Measurements from ENCODE around the gene KCND2. TPM values are rescaled to one million over a fixed set of nuclear protein-coding genes. Genes with fewer than 3 reads are reported as not detected.

KCND2 gene
- polyA plus RNA-seq, 2 of the 4 experiments (the other 2 are of a cell fraction): 0.01 TPM; not detected in 1

GRCh38 chr7:120718361-120718760, 445.4 kb downstream of the KCND2 start:
- DNase-seq (ENCODE audit: low read depth in 1 of 2, low spot score in 1 of 2): no peak
- Histone ChIP-seq H3K4me3 (no peak overlapping the region), H3K9me3 (no peaks in the 10 kb centered on the region), H3K27ac (no peak overlapping the region), H3K4me2 (no peak overlapping the region), H3K4me1 (no peaks in the 10 kb centered on the region)
- no peak for ATAC-seq
- CTCF ChIA-PET: interaction anchor here (1.0 to 1.9 kb wide), 2 partner anchors 8 to 10 kb away, joined by 4 to 7 read pairs; no protein-coding TSS in a partner anchor
- POLR2A ChIA-PET: no interaction called here
- TF ChIP-seq MAFK (IDR thresholded peaks at IDR 0.05; ENCODE audit: partially characterized antibody) (no peak), FOSB (CRISPR knock-in tag; IDR thresholded peaks at IDR 0.05) (no peak)
- TF ChIP-seq, protein P1, sequence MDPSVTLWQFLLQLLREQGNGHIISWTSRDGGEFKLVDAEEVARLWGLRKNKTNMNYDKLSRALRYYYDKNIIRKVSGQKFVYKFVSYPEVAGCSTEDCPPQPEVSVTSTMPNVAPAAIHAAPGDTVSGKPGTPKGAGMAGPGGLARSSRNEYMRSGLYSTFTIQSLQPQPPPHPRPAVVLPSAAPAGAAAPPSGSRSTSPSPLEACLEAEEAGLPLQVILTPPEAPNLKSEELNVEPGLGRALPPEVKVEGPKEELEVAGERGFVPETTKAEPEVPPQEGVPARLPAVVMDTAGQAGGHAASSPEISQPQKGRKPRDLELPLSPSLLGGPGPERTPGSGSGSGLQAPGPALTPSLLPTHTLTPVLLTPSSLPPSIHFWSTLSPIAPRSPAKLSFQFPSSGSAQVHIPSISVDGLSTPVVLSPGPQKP (IDR thresholded peaks at IDR 0.05; ENCODE audit: low read depth, low read length): no peak
- FAIRE-seq: no peak
- 5% methylated on average over 2 of the region's 2 CpGs for WGBS (ENCODE audit: missing lambda C conversion rate)

DNA sequence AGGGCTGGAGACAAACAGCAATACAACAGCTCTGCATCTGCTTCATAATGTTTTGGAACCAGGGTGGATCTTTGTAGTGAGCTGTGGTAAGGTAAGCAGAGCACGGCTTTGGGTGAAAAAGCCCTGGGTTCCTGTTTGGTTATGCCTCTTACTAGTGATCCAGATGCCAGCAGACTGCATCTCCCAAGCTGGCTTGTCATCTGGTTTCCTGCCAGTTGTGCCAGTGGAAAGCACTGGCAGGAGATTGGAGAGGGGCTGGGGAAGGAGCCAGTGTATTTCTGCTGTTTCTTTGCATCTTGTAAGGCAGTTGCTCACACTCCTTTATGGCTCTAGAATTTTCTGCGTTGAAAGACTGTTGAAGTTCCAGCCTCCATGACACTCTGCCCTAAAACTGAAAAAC, 447.3 kb downstream of the KCND2 start:
- DNase-seq (ENCODE audit: low read depth in 1 of 2, low spot score in 1 of 2): no peak
- TF ChIP-seq NR3C1 (IDR thresholded peaks at IDR 0.05) (no peak), FOXS1 (CRISPR knock-in tag; IDR thresholded peaks at IDR 0.05) (no peak), CBX8 (IDR thresholded peaks at IDR 0.05) (no peak), GATA3 (IDR thresholded peaks at IDR 0.05; ENCODE audit: borderline replicate concordance) (no peak), EHMT2 (IDR thresholded peaks at IDR 0.05; ENCODE audit: low read depth) (no peak), ZC3H11A (IDR thresholded peaks at IDR 0.05) (no peak), RNF2 (IDR thresholded peaks at IDR 0.05; ENCODE audit: borderline replicate concordance, low read depth) (no peak)
- FAIRE-seq: no peak
- Histone ChIP-seq H3K9me3 (no peaks in the 10 kb centered on the region), H3K27ac (no peak overlapping the region), H3K4me3 (no peak overlapping the region), H3K4me1 (no peaks in the 10 kb centered on the region), H3K4me2 (no peak overlapping the region)
- 3% methylated on average over 2 of the region's 2 CpGs for WGBS (ENCODE audit: missing lambda C conversion rate)
- ChIA-PET CTCF (no interaction called here), POLR2A (no interaction called here)
- ATAC-seq: no peak

DNA sequence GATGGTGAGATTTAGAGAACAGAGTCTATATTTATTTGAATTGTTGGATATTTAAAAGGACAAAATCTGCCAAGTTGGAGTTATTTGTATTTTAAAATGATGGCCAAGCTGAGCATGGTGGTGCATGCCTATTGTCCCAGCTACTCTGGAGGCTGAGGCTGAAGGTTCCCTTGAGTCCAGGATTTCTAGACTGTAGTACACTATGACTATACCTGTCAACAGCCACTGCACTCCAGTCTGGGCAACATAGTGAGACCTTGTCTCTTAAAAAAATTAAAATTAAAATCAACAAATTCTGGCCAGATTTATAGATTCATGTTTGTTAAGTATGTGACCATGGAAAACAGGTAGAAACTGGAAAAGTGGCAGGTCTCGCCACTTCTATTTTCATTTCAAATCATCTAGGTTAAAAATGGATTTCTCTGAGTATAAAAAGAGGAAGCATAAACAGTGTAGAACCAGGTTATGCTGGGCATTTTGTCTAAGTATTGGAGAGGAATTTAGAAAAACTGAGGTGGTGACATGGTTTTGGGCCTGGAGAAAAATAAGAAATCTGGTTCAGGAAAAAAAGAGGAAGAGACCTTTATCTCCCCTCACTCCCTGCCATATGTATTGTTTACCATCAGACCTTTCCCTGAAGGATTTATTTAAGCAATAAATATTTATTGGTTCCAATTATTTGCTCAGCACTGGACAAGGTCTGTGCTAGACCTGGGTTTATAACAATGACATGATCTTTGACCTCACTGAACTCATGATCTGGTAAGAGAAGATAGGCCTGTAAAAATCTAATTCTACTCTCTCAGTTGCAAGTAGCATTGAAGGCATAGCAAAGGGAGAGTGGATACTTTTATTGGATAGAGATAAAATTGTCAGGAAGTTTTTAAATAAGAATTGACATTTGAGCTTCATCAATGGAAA, 450.8 kb downstream of the KCND2 start:
- WGBS (ENCODE audit: missing lambda C conversion rate): 73% methylated on average over 1 of the region's 1 CpG
- TF ChIP-seq POLR2A (IDR thresholded peaks at IDR 0.05; ENCODE audit: low read length) (no peak), CTCF (IDR thresholded peaks at IDR 0.05) (no peak), EP300 (IDR thresholded peaks at IDR 0.05) (no peak), CHD4 (IDR thresholded peaks at IDR 0.05; ENCODE audit: borderline replicate concordance) (no peak), BHLHE40 (IDR thresholded peaks at IDR 0.05; ENCODE audit: low read depth, low read length) (no peak), HEYL (CRISPR knock-in tag; IDR thresholded peaks at IDR 0.05) (no peak), ZSCAN20 (CRISPR knock-in tag; IDR thresholded peaks at IDR 0.05) (no peak), TFCP2L1 (CRISPR knock-in tag; IDR thresholded peaks at IDR 0.05) (no peak), RFX5 (IDR thresholded peaks at IDR 0.05) (no peak), GATA3 (IDR thresholded peaks at IDR 0.05; ENCODE audit: borderline replicate concordance) (no peak), FOSL2 (IDR thresholded peaks at IDR 0.05) (no peak), FOSL2 (CRISPR knock-in tag; IDR thresholded peaks at IDR 0.05) (no peak), HOXA7 (CRISPR knock-in tag; IDR thresholded peaks at IDR 0.05) (no peak), PHF8 (IDR thresholded peaks at IDR 0.05; ENCODE audit: borderline replicate concordance, low read depth) (no peak)
- TF ChIP-seq, protein P2, sequence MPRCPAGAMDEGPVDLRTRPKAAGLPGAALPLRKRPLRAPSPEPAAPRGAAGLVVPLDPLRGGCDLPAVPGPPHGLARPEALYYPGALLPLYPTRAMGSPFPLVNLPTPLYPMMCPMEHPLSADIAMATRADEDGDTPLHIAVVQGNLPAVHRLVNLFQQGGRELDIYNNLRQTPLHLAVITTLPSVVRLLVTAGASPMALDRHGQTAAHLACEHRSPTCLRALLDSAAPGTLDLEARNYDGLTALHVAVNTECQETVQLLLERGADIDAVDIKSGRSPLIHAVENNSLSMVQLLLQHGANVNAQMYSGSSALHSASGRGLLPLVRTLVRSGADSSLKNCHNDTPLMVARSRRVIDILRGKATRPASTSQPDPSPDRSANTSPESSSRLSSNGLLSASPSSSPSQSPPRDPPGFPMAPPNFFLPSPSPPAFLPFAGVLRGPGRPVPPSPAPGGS (IDR thresholded peaks at IDR 0.05): no peak
- TF ChIP-seq, protein P3, sequence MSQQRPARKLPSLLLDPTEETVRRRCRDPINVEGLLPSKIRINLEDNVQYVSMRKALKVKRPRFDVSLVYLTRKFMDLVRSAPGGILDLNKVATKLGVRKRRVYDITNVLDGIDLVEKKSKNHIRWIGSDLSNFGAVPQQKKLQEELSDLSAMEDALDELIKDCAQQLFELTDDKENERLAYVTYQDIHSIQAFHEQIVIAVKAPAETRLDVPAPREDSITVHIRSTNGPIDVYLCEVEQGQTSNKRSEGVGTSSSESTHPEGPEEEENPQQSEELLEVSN (IDR thresholded peaks at IDR 0.05; ENCODE audit: borderline replicate concordance, low read depth): no peak
- TF ChIP-seq, protein P4, sequence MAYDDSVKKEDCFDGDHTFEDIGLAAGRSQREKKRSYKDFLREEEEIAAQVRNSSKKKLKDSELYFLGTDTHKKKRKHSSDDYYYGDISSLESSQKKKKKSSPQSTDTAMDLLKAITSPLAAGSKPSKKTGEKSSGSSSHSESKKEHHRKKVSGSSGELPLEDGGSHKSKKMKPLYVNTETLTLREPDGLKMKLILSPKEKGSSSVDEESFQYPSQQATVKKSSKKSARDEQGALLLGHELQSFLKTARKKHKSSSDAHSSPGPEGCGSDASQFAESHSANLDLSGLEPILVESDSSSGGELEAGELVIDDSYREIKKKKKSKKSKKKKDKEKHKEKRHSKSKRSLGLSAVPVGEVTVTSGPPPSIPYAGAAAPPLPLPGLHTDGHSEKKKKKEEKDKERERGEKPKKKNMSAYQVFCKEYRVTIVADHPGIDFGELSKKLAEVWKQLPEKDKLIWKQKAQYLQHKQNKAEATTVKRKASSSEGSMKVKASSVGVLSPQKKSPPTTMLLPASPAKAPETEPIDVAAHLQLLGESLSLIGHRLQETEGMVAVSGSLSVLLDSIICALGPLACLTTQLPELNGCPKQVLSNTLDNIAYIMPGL (CRISPR knock-in tag; IDR thresholded peaks at IDR 0.05; ENCODE audit: borderline replicate concordance): no peak
- TF ChIP-seq, protein P1 (IDR thresholded peaks at IDR 0.05; ENCODE audit: low read depth, low read length): no peak
- Histone ChIP-seq H3K4me1 (no peaks in the 10 kb centered on the region), H3K4me2 (no peak overlapping the region), H3K4me3 (no peak overlapping the region), H3K9me3 (no peaks in the 10 kb centered on the region), H3K27ac (no peak overlapping the region)
- POLR2A ChIA-PET: no interaction called here
- CTCF ChIA-PET: no interaction called here
- no peak for DNase-seq (ENCODE audit: low read depth in 1 of 2, low spot score in 1 of 2)
- no peak for FAIRE-seq
- ATAC-seq: no peak
